HepG2 (cell line): ENCODE data around the gene SBSN.

Source experiments
- NR2F6 ChIP-seq, 2 experiments: IDR thresholded peaks; 2 replicates each; pipeline ENCODE4 v1.6.1; 2016; ENCODE audit warnings: antibody characterized with exemption in 1 of 2, mild to moderate bottlenecking in 1 of 2
- TFE3 ChIP-seq: IDR thresholded peaks from 2 replicates; pipeline ENCODE4 v1.6.1; 2016
- ZBTB7A ChIP-seq: sonication (generic); formaldehyde crosslinking; IDR thresholded peaks from 2 replicates; pipeline ENCODE4 v1.8.0; 2022; ENCODE audit warnings: mild to moderate bottlenecking, missing genetic modification reagents
- ZNF260 ChIP-seq: sonication (generic); formaldehyde crosslinking; IDR thresholded peaks from 2 replicates; pipeline ENCODE4 v1.4.0; 2020; ENCODE audit warnings: missing genetic modification reagents, low read depth, mild to moderate bottlenecking, borderline replicate concordance
- TF ChIP-seq, protein P1 (sequence below): sonication (generic); formaldehyde crosslinking; IDR thresholded peaks from 2 replicates; pipeline ENCODE4 v1.5.0; 2020; ENCODE audit warnings: mild to moderate bottlenecking, missing genetic modification reagents, moderate library complexity
- TF ChIP-seq, protein P2 (sequence below): sonication (generic); formaldehyde crosslinking; IDR thresholded peaks from 2 replicates; pipeline ENCODE4 v1.4.0; 2020; ENCODE audit warnings: missing genetic modification reagents

GRCh38 chr19:35484252-35485036, 43.7 kb downstream of the SBSN start:
- no peak for TF ChIP-seq TFE3 (CRISPR knock-in tag)
- no peak for TF ChIP-seq ZBTB7A (CRISPR knock-in tag)
- TF ChIP-seq, protein P1, sequence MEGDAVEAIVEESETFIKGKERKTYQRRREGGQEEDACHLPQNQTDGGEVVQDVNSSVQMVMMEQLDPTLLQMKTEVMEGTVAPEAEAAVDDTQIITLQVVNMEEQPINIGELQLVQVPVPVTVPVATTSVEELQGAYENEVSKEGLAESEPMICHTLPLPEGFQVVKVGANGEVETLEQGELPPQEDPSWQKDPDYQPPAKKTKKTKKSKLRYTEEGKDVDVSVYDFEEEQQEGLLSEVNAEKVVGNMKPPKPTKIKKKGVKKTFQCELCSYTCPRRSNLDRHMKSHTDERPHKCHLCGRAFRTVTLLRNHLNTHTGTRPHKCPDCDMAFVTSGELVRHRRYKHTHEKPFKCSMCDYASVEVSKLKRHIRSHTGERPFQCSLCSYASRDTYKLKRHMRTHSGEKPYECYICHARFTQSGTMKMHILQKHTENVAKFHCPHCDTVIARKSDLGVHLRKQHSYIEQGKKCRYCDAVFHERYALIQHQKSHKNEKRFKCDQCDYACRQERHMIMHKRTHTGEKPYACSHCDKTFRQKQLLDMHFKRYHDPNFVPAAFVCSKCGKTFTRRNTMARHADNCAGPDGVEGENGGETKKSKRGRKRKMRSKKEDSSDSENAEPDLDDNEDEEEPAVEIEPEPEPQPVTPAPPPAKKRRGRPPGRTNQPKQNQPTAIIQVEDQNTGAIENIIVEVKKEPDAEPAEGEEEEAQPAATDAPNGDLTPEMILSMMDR = no peak
- TF ChIP-seq ZNF260 (CRISPR knock-in tag) = no peak
- TF ChIP-seq NR2F6 (IDR thresholded peaks at IDR 0.05) = no peak
- no peak for TF ChIP-seq NR2F6 (CRISPR knock-in tag; IDR thresholded peaks at IDR 0.05)
- TF ChIP-seq, protein P2, sequence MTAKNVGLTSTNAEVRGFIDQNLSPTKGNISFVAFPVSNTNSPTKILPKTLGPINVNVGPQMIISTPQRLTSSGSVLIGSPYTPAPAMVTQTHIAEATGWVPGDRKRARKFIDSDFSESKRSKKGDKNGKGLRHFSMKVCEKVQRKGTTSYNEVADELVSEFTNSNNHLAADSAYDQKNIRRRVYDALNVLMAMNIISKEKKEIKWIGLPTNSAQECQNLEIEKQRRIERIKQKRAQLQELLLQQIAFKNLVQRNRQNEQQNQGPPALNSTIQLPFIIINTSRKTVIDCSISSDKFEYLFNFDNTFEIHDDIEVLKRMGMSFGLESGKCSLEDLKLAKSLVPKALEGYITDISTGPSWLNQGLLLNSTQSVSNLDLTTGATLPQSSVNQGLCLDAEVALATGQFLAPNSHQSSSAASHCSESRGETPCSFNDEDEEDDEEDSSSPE = no peak
